HL-60 (cell line): Measurements from ENCODE around the gene CDK3.

Experiments
- GABPA ChIP-seq: IDR thresholded peaks from 2 replicates; pipeline ENCODE4 v1.6.1; 2012; ENCODE audit warnings: low read depth
- POLR2AphosphoS5 ChIP-seq: IDR thresholded peaks from 2 replicates; pipeline ENCODE4 v1.6.1; 2012; ENCODE audit warnings: low read depth
- TF ChIP-seq, protein P1 (sequence below): IDR thresholded peaks from one replicate; pipeline ENCODE4 v1.5.1; 2011; ENCODE audit warnings: low read length, control low read depth, inconsistent platforms; ENCODE audit not compliant: insufficient read depth
- TF ChIP-seq, protein P2 (sequence below): IDR thresholded peaks from 2 replicates; pipeline ENCODE4 v1.6.1; 2012; ENCODE audit warnings: low read depth; ENCODE audit not compliant: insufficient replicate concordance

DNA sequence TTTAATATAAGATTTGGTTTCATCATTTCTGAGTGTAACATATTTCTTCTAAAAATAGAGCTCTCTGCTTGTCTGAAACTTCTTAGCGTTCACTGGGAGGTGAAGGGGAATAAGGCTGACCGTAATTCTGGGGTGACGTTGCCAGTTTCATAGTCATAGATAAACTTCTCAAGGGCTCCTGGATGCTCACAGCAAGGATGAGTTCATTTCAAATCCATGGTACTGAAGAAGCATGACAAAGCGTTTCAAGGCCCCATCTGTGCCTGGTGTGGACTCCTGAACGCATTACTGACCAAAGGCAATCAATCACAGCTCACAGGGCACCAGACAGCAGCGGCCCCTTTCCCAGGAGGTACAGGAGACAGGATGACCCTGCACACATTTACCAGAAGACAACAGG, 38.5 kb downstream of the CDK3 start:
- TF ChIP-seq, protein P1, sequence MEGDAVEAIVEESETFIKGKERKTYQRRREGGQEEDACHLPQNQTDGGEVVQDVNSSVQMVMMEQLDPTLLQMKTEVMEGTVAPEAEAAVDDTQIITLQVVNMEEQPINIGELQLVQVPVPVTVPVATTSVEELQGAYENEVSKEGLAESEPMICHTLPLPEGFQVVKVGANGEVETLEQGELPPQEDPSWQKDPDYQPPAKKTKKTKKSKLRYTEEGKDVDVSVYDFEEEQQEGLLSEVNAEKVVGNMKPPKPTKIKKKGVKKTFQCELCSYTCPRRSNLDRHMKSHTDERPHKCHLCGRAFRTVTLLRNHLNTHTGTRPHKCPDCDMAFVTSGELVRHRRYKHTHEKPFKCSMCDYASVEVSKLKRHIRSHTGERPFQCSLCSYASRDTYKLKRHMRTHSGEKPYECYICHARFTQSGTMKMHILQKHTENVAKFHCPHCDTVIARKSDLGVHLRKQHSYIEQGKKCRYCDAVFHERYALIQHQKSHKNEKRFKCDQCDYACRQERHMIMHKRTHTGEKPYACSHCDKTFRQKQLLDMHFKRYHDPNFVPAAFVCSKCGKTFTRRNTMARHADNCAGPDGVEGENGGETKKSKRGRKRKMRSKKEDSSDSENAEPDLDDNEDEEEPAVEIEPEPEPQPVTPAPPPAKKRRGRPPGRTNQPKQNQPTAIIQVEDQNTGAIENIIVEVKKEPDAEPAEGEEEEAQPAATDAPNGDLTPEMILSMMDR: no peak
- TF ChIP-seq, protein P2, sequence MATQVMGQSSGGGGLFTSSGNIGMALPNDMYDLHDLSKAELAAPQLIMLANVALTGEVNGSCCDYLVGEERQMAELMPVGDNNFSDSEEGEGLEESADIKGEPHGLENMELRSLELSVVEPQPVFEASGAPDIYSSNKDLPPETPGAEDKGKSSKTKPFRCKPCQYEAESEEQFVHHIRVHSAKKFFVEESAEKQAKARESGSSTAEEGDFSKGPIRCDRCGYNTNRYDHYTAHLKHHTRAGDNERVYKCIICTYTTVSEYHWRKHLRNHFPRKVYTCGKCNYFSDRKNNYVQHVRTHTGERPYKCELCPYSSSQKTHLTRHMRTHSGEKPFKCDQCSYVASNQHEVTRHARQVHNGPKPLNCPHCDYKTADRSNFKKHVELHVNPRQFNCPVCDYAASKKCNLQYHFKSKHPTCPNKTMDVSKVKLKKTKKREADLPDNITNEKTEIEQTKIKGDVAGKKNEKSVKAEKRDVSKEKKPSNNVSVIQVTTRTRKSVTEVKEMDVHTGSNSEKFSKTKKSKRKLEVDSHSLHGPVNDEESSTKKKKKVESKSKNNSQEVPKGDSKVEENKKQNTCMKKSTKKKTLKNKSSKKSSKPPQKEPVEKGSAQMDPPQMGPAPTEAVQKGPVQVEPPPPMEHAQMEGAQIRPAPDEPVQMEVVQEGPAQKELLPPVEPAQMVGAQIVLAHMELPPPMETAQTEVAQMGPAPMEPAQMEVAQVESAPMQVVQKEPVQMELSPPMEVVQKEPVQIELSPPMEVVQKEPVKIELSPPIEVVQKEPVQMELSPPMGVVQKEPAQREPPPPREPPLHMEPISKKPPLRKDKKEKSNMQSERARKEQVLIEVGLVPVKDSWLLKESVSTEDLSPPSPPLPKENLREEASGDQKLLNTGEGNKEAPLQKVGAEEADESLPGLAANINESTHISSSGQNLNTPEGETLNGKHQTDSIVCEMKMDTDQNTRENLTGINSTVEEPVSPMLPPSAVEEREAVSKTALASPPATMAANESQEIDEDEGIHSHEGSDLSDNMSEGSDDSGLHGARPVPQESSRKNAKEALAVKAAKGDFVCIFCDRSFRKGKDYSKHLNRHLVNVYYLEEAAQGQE: no peak
- TF ChIP-seq POLR2AphosphoS5: no peak
- TF ChIP-seq GABPA: no peak
